Stimulated activated CD4-positive, alpha-beta T cell treated with anti-CD3 and anti-CD28 coated beads, Interleukin-2, amount 100 ng/mL, for 4 hours (primary cell): Measurements from ENCODE around the gene CNGB1.
"Not testable (repeated sequence)": the region's sequence is repeated elsewhere in the genome, so short reads cannot be mapped to it uniquely, and the experiment has no call there.

Experiments
- DNase-seq: peaks from one replicate; pipeline ENCODE4 v3.0.0-alpha.2; 2020; ENCODE audit warnings: low read depth

CNGB1 gene

GRCh38 chr16:57997176-57997527 is 26.2 kb upstream of the CNGB1 start:
- DNase-seq = no peak

DNA sequence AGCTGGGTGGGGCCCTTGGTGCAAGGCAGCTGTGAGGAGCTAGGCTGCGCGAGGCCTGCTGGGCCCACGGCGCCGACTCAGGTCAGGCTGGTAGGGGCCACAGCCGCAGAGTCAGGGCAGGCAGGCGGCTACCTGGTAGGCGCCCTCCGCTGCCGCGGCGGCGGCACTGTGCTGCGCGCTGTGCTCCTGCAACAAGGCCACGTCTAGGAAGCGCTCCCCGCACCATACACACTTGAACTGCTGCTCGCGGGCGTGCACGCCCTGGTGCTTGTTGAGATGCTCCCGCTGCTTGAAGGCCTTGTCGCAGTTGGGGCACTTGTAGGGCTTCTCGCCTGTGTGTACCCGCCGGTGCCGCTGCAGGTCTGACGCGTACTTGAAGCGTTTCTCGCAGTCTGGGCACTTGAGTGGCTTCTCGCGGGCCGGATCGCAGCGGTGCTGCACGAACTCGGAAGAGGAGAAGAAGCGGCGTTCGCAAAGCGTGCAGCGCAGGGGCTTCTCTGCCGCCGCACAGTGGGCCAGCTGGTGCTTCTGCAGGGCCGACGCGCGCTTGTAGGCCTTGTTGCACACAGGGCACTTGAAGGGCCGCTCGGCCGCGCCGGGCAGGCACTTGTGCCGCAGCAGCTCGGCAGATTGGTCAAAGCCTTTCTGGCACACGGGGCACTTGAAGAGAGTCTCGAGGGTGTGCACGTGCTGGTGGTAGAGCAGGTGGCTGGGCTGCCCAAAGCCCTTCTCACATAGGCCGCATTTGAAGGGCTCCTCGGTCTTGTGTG is 25.7 kb upstream of the CNGB1 start:
- no peak for DNase-seq

- DNase-seq = no peak
Measured at GRCh38 chr16:57995721-57996405, 24.9 kb upstream of the CNGB1 start.

DNA sequence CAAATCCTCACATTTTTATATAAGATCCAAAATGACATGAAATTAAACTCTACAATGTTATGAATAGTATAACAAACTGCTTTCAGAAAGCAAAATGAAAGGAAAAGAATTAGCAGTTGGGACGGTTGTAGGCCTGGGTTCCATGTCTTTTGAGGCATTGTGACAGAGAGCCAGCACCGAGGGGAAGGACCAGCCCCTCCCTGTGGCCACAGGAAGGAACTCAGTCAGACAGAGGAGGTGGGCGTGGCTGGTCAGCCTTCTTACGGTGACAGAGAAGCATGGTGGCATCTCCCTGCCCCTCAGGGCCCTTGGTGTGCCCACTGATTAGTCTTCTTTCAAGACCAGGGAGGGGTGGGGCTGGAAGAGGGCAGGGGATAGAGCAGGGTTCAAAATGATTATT is 23.9 kb upstream of the CNGB1 start:
- DNase-seq = no peak

DNA sequence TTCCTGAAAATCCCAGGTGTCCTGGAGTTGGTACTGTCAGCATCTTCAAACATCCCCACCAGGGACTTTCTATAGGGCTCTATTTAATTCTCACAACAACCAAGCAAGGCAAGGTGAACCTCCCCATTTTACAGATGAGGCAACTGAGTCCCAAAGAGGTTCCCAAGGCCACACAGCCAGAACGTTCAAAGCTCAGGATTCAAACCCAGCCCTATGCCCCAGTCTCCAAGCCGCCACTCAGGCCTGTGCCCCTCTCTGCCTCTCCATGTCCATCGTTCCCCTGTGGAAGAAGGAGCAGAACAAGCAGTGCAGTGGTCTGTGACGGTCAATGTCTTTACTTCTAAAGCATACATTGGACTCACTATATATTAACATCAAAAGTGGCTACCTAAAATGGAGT is 23.4 kb upstream of the CNGB1 start:
- DNase-seq = no peak

- no peak for DNase-seq
Measured at GRCh38 chr16:57993897-57994296, 23.0 kb upstream of the CNGB1 start.

- DNase-seq = no peak
Measured at GRCh38 chr16:57993438-57993837, 22.5 kb upstream of the CNGB1 start.

- DNase-seq = no peak
Measured at GRCh38 chr16:57992084-57992483, 21.2 kb upstream of the CNGB1 start.

- no peak for DNase-seq
Measured at GRCh38 chr16:57991551-57992059, 20.7 kb upstream of the CNGB1 start.

GRCh38 chr16:57988929-57989328 is 18.0 kb upstream of the CNGB1 start:
- no peak for DNase-seq

DNA sequence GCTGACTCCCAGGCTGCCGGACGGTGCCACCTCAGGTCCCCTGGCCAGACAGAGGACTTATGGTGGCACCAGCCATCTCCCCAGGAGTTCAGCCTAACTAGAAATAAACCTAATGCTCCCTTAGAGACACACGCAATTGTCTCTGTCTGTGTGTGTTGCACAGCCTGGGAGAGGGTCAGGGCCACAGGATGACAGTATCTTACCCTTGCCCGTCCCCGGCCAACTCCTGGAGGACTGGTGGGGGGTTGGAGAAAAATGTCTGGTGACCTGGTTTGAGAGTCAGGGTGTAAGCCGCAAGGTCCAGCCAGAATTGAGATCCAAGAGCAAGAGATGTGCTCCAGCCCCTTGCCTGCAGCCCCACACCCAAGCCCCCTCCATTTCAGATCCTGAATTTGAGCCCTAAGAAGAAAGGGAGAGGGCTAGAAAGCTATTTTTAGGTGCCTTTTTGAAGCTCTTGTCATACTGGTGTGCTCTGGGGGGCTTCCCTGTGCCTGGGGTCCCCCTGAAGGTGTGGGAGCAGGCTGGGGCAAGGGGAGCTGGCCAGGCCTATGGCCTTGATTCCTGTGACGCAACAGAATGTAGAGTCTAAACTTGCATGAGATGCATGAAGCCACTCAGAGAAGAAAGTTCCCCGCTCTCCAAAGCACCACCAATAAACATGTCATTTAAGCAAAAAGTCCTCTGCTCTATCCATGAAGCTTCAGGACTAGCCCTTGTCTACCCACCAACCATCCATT is 16.7 kb upstream of the CNGB1 start:
- no peak for DNase-seq

DNA sequence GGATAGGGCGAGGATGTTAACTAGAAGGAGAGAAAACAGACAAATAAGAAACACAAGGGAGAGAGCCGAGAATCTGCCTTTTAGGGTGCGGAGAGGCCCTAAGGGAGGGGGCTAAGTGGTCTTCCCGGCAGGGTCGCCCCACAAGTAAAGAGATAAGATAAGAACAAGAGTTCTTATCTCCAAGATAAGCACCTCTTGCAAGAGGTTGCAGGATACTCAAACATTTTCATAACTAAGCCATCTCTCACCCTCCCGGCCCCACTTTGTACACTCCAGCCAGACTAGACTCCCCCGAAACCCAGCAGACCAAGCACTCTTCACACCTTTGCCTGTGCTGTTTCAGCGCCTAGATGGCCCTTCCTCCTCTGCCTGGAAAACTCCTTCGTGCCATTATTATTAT is 15.3 kb upstream of the CNGB1 start:
- DNase-seq = no peak

DNA sequence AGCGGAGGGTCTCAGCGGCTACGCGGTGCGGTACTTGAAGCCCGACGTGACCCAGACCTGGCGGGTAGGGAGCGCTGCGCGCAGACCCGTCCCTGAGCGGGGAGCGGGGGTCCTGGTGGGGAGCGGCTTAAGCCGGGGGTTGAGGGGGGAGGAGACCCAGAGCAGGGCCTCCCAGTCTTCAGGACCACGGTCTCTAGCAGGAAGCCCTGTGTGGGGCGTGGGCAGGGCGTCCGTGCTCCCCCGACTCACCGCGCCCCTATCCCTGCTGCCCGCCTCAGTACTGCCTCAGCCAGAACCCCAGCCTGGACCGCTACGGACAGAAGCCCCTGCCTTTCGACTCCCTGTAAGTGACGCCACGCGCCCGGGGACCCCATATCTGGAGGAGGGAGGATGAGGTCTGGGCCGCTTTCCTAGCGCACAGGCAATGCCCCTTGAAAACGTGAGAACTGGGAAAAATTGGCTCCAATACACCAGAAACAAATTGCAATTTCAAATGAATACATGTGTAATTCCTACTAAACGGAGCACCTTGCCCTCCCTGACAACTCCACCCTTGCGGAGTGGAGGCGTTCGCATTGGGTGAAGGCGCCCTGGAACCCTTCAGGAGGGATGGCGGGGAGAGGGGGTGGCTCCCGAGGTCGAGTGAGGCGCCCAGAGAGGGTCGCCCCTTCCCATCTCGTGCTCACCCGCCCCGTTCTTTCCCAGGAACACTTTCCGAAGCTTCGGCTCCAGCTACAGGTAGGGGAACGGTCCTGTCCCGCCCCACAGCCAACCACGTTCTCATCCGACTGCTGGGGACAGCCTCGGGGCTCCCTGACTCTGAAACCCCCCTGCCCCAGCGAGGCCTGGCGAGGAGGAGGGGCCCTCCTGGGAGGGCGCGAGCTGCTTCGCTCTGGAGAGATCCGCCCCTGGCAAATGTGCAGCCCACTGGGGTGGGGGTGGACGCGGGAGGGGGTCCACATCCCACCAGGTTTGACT is 14.6 kb upstream of the CNGB1 start:
- DNase-seq = no peak

GRCh38 chr16:57984443-57985203 is 13.7 kb upstream of the CNGB1 start:
- DNase-seq = peak; percentile 92

- no peak for DNase-seq
Measured at GRCh38 chr16:57982385-57982784, 11.5 kb upstream of the CNGB1 start.

GRCh38 chr16:57981636-57982035 is 10.7 kb upstream of the CNGB1 start:
- DNase-seq = no peak

DNA sequence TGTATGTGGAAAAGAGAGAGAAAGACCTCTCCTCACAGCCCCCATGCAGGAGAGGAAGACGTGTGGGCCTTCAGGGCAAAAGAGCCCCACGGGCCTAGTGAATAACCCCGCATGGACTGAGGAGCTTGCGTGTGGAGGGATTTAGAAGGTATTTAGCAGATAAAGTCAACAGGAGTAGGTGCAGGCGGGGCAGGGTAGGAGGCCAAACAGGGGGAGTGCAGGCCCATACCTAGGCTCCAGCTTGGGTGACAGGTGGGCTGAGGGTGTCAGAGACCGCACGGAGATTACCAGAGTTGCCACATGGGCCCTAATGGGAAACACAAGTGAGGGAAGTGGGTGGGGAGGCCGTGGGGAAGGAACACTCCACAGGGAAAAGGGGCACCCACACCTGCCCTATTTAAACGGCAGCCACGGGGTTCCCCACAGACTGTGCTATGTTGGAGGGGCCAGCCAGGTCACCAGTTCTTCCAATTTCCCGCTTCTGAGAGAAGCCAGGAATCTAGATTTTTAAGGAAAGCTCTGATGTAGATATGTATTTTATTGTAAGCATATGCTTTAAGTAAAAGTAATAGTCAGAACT is 8.2 kb upstream of the CNGB1 start:
- no peak for DNase-seq

DNA sequence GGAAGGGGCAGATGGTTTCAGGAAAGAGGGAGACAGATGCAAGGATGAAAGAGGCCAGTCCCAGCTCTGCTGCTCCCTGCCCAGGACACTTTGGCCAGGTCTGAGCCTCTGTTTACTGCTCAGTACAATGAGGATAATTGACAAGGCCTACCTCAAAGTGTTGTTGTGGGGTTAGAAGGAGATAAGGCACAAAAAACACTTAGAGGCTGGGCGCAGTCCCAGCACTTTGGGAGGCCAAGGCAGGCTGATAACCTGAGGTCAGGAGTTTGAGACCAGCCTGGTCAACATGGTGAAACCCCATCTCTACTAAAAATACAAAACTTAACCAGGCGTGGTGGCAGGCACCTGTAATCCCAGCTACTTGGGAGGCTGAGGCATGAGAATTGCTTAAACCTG is 7.1 kb upstream of the CNGB1 start:
- not testable (repeated sequence) for DNase-seq

DNA sequence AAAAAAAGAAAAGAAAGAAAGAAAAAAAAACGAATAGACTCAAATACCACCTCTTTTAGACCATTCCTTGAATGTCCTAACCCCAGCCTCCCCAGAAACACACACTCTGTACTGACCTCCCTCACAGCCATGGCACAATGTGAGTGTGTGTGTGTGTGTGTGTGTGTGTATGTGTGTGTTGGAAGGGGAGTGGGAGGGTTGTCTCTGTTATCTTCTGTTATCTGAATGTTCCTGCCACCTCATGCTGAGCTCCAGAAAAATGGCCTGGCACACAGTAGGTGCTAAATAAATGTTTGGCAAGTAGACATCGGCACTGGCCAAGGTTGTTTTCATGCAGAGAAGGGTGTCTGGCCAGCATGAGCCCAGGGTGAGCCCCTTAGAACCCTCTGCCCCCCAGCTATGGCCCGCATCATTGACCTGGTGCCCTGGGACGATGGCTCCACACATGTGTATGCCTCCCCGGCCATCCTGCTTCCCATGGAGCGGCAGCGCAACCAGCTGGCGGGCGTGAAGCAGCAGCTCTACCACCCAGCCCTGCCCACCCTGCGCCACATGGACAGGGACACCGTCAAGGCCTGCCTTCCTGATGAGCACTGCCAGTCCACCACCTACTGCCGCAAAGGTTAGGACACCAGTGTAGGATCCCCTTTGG is 6.6 kb upstream of the CNGB1 start:
- DNase-seq = no peak

- DNase-seq = no peak
Measured at GRCh38 chr16:57976331-57976796, 5.4 kb upstream of the CNGB1 start.
